Measurements from ENCODE around the gene TMEM132A.

The TMEM132A gene

GRCh38 chr11:60890696-60891095 lies 33.6 kb upstream of the TMEM132A start:
- H3K27ac ChIP-seq (ENCODE audit: low read length): no peak overlapping the region
- peaks cover 17 to 35% of the 10 kb centered on the region in 2 donors for H3K36me3 ChIP-seq (ENCODE audit: control insufficient read depth in 2 of 2, insufficient read depth in 2 of 2, low read length in 2 of 2)
- H3K4me3 ChIP-seq (ENCODE audit: low read length in 2 of 2): no peak overlapping the region
- H3K9me3 ChIP-seq (ENCODE audit: control insufficient read depth in 2 of 2, low read length in 2 of 2): no peaks in the 10 kb centered on the region
- peaks cover 2% of the 10 kb centered on the region for H3K4me1 ChIP-seq (ENCODE audit: control insufficient read depth, insufficient read depth, low read length)
- no peaks in the 10 kb centered on the region for H3K27me3 ChIP-seq (ENCODE audit: control insufficient read depth in 1 of 2, insufficient read depth in 2 of 2, low read length in 2 of 2)
- H3K9ac ChIP-seq (ENCODE audit: low read length in 2 of 2): no peak overlapping the region

GRCh38 chr11:60891103-60891741 lies 33.0 kb upstream of the TMEM132A start:
- Histone ChIP-seq H3K36me3 (ENCODE audit: control insufficient read depth in 2 of 2, insufficient read depth in 2 of 2, low read length in 2 of 2) (peaks cover 20 to 39% of the 10 kb centered on the region in 2 donors), H3K9me3 (ENCODE audit: control insufficient read depth in 2 of 2, low read length in 2 of 2) (no peaks in the 10 kb centered on the region), H3K27ac (ENCODE audit: low read length) (no peak overlapping the region), H3K9ac (ENCODE audit: low read length in 2 of 2) (no peak overlapping the region), H3K4me3 (ENCODE audit: low read length in 2 of 2) (no peak overlapping the region), H3K27me3 (ENCODE audit: control insufficient read depth in 1 of 2, insufficient read depth in 2 of 2, low read length in 2 of 2) (no peaks in the 10 kb centered on the region), H3K4me1 (ENCODE audit: control insufficient read depth, insufficient read depth, low read length) (peaks cover 2% of the 10 kb centered on the region)

- no peaks in the 10 kb centered on the region for H3K4me1 ChIP-seq (ENCODE audit: control insufficient read depth, insufficient read depth, low read length)
Measured at GRCh38 chr11:60895687-60896086, 28.6 kb upstream of the TMEM132A start.

GRCh38 chr11:60897496-60897895 lies 26.8 kb upstream of the TMEM132A start:
- Histone ChIP-seq H3K27me3 (ENCODE audit: control insufficient read depth in 1 of 2, insufficient read depth in 2 of 2, low read length in 2 of 2) (no peaks in the 10 kb centered on the region), H3K4me3 (ENCODE audit: low read length in 2 of 2) (no peak overlapping the region), H3K36me3 (ENCODE audit: control insufficient read depth in 2 of 2, insufficient read depth in 2 of 2, low read length in 2 of 2) (peaks cover 65 to 75% of the 10 kb centered on the region in 2 donors), H3K9me3 (ENCODE audit: control insufficient read depth in 2 of 2, low read length in 2 of 2) (no peaks in the 10 kb centered on the region), H3K4me1 (ENCODE audit: control insufficient read depth, insufficient read depth, low read length) (no peaks in the 10 kb centered on the region), H3K9ac (ENCODE audit: low read length in 2 of 2) (no peak overlapping the region), H3K27ac (ENCODE audit: low read length) (no peak overlapping the region)

More at GRCh38 chr11:60895687-60896086, 28.6 kb upstream of the TMEM132A start:
- H3K36me3 ChIP-seq (ENCODE audit: control insufficient read depth in 2 of 2, insufficient read depth in 2 of 2, low read length in 2 of 2): peaks cover 50 to 65% of the 10 kb centered on the region in 2 donors
- no peak overlapping the region for H3K27ac ChIP-seq (ENCODE audit: low read length)
- H3K9me3 ChIP-seq (ENCODE audit: control insufficient read depth in 2 of 2, low read length in 2 of 2): no peaks in the 10 kb centered on the region
- no peak overlapping the region for H3K4me3 ChIP-seq (ENCODE audit: low read length in 2 of 2)
- H3K27me3 ChIP-seq (ENCODE audit: control insufficient read depth in 1 of 2, insufficient read depth in 2 of 2, low read length in 2 of 2): no peaks in the 10 kb centered on the region
- no peak overlapping the region for H3K9ac ChIP-seq (ENCODE audit: low read length in 2 of 2)

- Histone ChIP-seq H3K4me1 (ENCODE audit: control insufficient read depth, insufficient read depth, low read length) (peaks cover 4% of the 10 kb centered on the region), H3K9ac (ENCODE audit: low read length in 2 of 2) (no peak overlapping the region), H3K27ac (ENCODE audit: low read length) (no peak overlapping the region), H3K4me3 (ENCODE audit: low read length in 2 of 2) (no peak overlapping the region), H3K9me3 (ENCODE audit: control insufficient read depth in 2 of 2, low read length in 2 of 2) (no peaks in the 10 kb centered on the region), H3K27me3 (ENCODE audit: control insufficient read depth in 1 of 2, insufficient read depth in 2 of 2, low read length in 2 of 2) (no peaks in the 10 kb centered on the region), H3K36me3 (ENCODE audit: control insufficient read depth in 2 of 2, insufficient read depth in 2 of 2, low read length in 2 of 2) (peaks cover 68 to 77% of the 10 kb centered on the region in 2 donors)
Measured at GRCh38 chr11:60899046-60899936, 25.0 kb upstream of the TMEM132A start.

- no peaks in the 10 kb centered on the region for H3K9me3 ChIP-seq (ENCODE audit: control insufficient read depth in 2 of 2, low read length in 2 of 2)
- peaks cover 11% of the 10 kb centered on the region for H3K4me1 ChIP-seq (ENCODE audit: control insufficient read depth, insufficient read depth, low read length)
- no peaks in the 10 kb centered on the region for H3K27me3 ChIP-seq (ENCODE audit: control insufficient read depth in 1 of 2, insufficient read depth in 2 of 2, low read length in 2 of 2)
- no peak overlapping the region for H3K27ac ChIP-seq (ENCODE audit: low read length)
- H3K4me3 ChIP-seq (ENCODE audit: low read length in 2 of 2): no peak overlapping the region
- H3K9ac ChIP-seq (ENCODE audit: low read length in 2 of 2): no peak overlapping the region
- peaks cover 67 to 70% of the 10 kb centered on the region in 2 donors for H3K36me3 ChIP-seq (ENCODE audit: control insufficient read depth in 2 of 2, insufficient read depth in 2 of 2, low read length in 2 of 2)
Measured at GRCh38 chr11:60899977-60900376, 24.3 kb upstream of the TMEM132A start.

GRCh38 chr11:60900673-60901404 lies 23.4 kb upstream of the TMEM132A start:
- Histone ChIP-seq H3K4me1 (ENCODE audit: control insufficient read depth, insufficient read depth, low read length) (peaks cover 20% of the 10 kb centered on the region), H3K27ac (ENCODE audit: low read length) (no peak overlapping the region), H3K9me3 (ENCODE audit: control insufficient read depth in 2 of 2, low read length in 2 of 2) (no peaks in the 10 kb centered on the region), H3K36me3 (ENCODE audit: control insufficient read depth in 2 of 2, insufficient read depth in 2 of 2, low read length in 2 of 2) (peaks cover 58 to 67% of the 10 kb centered on the region in 2 donors), H3K27me3 (ENCODE audit: control insufficient read depth in 1 of 2, insufficient read depth in 2 of 2, low read length in 2 of 2) (no peaks in the 10 kb centered on the region), H3K4me3 (ENCODE audit: low read length in 2 of 2) (no peak overlapping the region), H3K9ac (ENCODE audit: low read length in 2 of 2) (no peak overlapping the region)

- H3K4me3 ChIP-seq (ENCODE audit: low read length in 2 of 2): no peak overlapping the region
- no peaks in the 10 kb centered on the region for H3K27me3 ChIP-seq (ENCODE audit: control insufficient read depth in 1 of 2, insufficient read depth in 2 of 2, low read length in 2 of 2)
- no peak overlapping the region for H3K27ac ChIP-seq (ENCODE audit: low read length)
- no peak overlapping the region for H3K9ac ChIP-seq (ENCODE audit: low read length in 2 of 2)
- peaks cover 44 to 53% of the 10 kb centered on the region in 2 donors for H3K36me3 ChIP-seq (ENCODE audit: control insufficient read depth in 2 of 2, insufficient read depth in 2 of 2, low read length in 2 of 2)
- no peaks in the 10 kb centered on the region for H3K9me3 ChIP-seq (ENCODE audit: control insufficient read depth in 2 of 2, low read length in 2 of 2)
- H3K4me1 ChIP-seq (ENCODE audit: control insufficient read depth, insufficient read depth, low read length): peaks cover 28% of the 10 kb centered on the region
Measured at GRCh38 chr11:60902625-60903024, 21.6 kb upstream of the TMEM132A start.

GRCh38 chr11:60905047-60905446 lies 19.2 kb upstream of the TMEM132A start:
- no peaks in the 10 kb centered on the region for H3K27me3 ChIP-seq (ENCODE audit: control insufficient read depth in 1 of 2, insufficient read depth in 2 of 2, low read length in 2 of 2)
- no peak overlapping the region for H3K27ac ChIP-seq (ENCODE audit: low read length)
- H3K36me3 ChIP-seq (ENCODE audit: control insufficient read depth in 2 of 2, insufficient read depth in 2 of 2, low read length in 2 of 2): peaks cover 26 to 33% of the 10 kb centered on the region in 2 donors
- peak overlapping the region; percentile 88 to 93 for H3K4me3 ChIP-seq (ENCODE audit: low read length in 2 of 2)
- peak overlapping the region; percentile 84 to 90 for H3K9ac ChIP-seq (ENCODE audit: low read length in 2 of 2)
- no peaks in the 10 kb centered on the region for H3K9me3 ChIP-seq (ENCODE audit: control insufficient read depth in 2 of 2, low read length in 2 of 2)
- H3K4me1 ChIP-seq (ENCODE audit: control insufficient read depth, insufficient read depth, low read length): peaks cover 28% of the 10 kb centered on the region

- H3K36me3 ChIP-seq (ENCODE audit: control insufficient read depth in 2 of 2, insufficient read depth in 2 of 2, low read length in 2 of 2): peaks cover 20 to 27% of the 10 kb centered on the region in 2 donors
- H3K9ac ChIP-seq (ENCODE audit: low read length in 2 of 2): peak overlapping the region; percentile 84 to 90
- peaks cover 28% of the 10 kb centered on the region for H3K4me1 ChIP-seq (ENCODE audit: control insufficient read depth, insufficient read depth, low read length)
- peak overlapping the region; percentile 88 to 93 for H3K4me3 ChIP-seq (ENCODE audit: low read length in 2 of 2)
- no peaks in the 10 kb centered on the region for H3K9me3 ChIP-seq (ENCODE audit: control insufficient read depth in 2 of 2, low read length in 2 of 2)
- H3K27me3 ChIP-seq (ENCODE audit: control insufficient read depth in 1 of 2, insufficient read depth in 2 of 2, low read length in 2 of 2): peaks cover 0 to 1% of the 10 kb centered on the region in 2 donors
- peak overlapping the region; percentile 88 for H3K27ac ChIP-seq (ENCODE audit: low read length)
Measured at GRCh38 chr11:60905551-60906113, 18.6 kb upstream of the TMEM132A start.

Measured in stomach smooth muscle (tissue), 2 donors.